Vagina (tissue), 2 donors: ENCODE data around the gene TAOK2.

ENCODE experiments used
- CTCF ChIP-seq, 3 experiments: fragments of 450-650 bp in 2 of 3; fragments of 200-600 bp in 1 of 3; sonication (generic) in 1 of 3; IDR thresholded peaks; one replicate each; pipeline ENCODE4 v1.5.1; 2017 to 2019; ENCODE audit warnings: antibody characterized with exemption in 3 of 3, mild to moderate bottlenecking in 2 of 3, moderate library complexity in 2 of 3
- POLR2A ChIP-seq, 2 donors: fragments of 450-650 bp; IDR thresholded peaks; one replicate each; pipeline ENCODE4 v1.6.1; 2017; ENCODE audit warnings: antibody characterized with exemption in 2 of 2, mild to moderate bottlenecking in 2 of 2, moderate library complexity in 2 of 2
- POLR2AphosphoS5 ChIP-seq, 2 donors: sonication (generic); formaldehyde crosslinking; IDR thresholded peaks; one replicate each; pipeline ENCODE4 v1.9.0; 2017; ENCODE audit warnings: antibody characterized with exemption in 2 of 2, mild to moderate bottlenecking in 2 of 2, low read depth in 1 of 2; ENCODE audit not compliant: insufficient read depth in 1 of 2

GRCh38 chr16:30027588-30028437 lies 54.1 kb downstream of the TAOK2 start:
- TF ChIP-seq CTCF (IDR thresholded peaks at IDR 0.05) (no peak), POLR2A (IDR thresholded peaks at IDR 0.05) (no peak), POLR2AphosphoS5 (IDR thresholded peaks at IDR 0.05; ENCODE audit: insufficient read depth in 1 of 2, low read depth in 1 of 2) (no peak)
